ENCODE measurements around the gene HIVEP3. TPM values are rescaled to one million over a fixed set of nuclear protein-coding genes. Genes with fewer than 3 reads are reported as not detected.

HIVEP3 gene
- total RNA-seq, 4 donors from 2014 or later: 1.4 to 3.0 (median 2.3) TPM

DNA sequence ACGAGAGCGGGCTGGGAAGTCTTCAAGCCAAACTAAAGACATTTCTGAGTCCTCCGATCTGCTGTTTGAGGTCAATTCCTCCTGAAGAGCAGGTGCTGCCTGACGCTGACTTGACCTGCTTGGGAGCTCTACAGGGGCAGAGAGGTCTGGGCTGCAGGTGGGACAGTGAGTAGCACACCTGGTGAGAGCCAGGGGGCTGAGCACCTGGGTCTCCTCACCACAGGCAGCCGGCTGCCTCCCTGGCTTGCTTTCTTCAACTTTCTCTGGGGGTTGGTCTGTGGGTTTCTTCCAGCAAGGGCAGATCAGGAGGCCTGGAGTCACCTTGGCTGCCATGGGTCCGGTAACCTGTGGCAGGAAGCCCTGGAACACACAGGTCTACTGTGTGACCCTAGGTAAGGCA lies 326.8 kb downstream of the HIVEP3 start:
- no peak for DNase-seq (ENCODE audit: extremely low spot score)
- 100% methylated on average over 2 of the region's 6 CpGs for WGBS
- intact Hi-C loops (cut with DNase I): no loop called here
- no peaks in the 10 kb centered on the region for H3K9me3 ChIP-seq
- no peak overlapping the region for H3K4me3 ChIP-seq
- TF ChIP-seq, protein P1, sequence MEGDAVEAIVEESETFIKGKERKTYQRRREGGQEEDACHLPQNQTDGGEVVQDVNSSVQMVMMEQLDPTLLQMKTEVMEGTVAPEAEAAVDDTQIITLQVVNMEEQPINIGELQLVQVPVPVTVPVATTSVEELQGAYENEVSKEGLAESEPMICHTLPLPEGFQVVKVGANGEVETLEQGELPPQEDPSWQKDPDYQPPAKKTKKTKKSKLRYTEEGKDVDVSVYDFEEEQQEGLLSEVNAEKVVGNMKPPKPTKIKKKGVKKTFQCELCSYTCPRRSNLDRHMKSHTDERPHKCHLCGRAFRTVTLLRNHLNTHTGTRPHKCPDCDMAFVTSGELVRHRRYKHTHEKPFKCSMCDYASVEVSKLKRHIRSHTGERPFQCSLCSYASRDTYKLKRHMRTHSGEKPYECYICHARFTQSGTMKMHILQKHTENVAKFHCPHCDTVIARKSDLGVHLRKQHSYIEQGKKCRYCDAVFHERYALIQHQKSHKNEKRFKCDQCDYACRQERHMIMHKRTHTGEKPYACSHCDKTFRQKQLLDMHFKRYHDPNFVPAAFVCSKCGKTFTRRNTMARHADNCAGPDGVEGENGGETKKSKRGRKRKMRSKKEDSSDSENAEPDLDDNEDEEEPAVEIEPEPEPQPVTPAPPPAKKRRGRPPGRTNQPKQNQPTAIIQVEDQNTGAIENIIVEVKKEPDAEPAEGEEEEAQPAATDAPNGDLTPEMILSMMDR (IDR thresholded peaks at IDR 0.05): no peak
- TF ChIP-seq POLR2A (IDR thresholded peaks at IDR 0.05; ENCODE audit: low read depth) (no peak), EP300 (IDR thresholded peaks at IDR 0.05) (no peak), POLR2AphosphoS5 (IDR thresholded peaks at IDR 0.05) (no peak)
- no peaks in the 10 kb centered on the region for H3K4me1 ChIP-seq
- H3K27ac ChIP-seq (replicated peaks in 1 of 4): no peak overlapping the region
- no peaks in the 10 kb centered on the region for H3K36me3 ChIP-seq
- no peaks in the 10 kb centered on the region for H3K27me3 ChIP-seq

DNA sequence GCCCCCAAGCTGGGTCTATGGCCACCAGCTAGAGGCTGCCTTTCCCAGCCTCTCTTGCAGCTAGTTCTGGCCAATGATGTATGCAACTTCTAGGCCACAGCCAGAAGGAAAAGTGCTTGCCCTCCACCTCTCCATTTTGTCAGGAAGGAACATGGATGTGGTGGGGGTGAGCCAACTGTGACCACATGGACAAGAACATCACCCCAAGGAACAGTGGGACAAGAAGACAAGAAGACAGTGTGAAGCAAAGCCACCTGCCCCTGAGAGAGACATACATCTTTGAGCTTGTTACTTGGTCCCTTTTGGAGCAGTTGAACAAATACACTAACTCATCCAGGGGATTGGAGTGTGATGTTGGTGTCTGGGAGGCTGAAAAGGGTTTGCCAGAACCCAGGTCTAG lies 328.4 kb downstream of the HIVEP3 start:
- H3K9me3 ChIP-seq: no peaks in the 10 kb centered on the region
- intact Hi-C loops (cut with DNase I): no loop called here
- H3K4me1 ChIP-seq: no peaks in the 10 kb centered on the region
- H3K36me3 ChIP-seq: no peaks in the 10 kb centered on the region
- no peak overlapping the region for H3K4me3 ChIP-seq
- H3K27ac ChIP-seq (replicated peaks in 1 of 4): no peak overlapping the region
- TF ChIP-seq POLR2A (IDR thresholded peaks at IDR 0.05; ENCODE audit: low read depth): no peak
- no peak for TF ChIP-seq EP300 (IDR thresholded peaks at IDR 0.05)
- H3K27me3 ChIP-seq: no peaks in the 10 kb centered on the region
- no peak for DNase-seq (ENCODE audit: extremely low spot score)

DNA sequence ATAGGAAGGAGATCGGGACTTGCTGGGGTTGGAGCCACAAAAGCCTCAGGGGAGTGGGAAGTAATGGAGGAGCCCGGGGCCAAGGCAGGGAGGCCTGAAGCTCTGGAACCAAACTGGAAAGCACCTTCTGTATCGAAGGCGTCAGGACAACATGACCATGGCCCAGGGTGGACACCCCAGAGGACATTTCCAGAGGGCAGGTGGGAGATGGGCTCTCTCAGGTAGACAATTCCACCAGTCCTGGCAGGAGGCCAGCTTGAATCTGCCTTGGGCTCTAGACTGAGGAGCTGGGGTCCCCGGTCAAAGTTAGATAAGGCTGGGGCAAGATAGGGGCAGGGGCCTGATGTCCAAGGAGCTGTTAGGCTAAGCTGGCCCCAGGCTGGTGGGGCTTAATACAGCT lies 329.3 kb downstream of the HIVEP3 start:
- Histone ChIP-seq H3K36me3 (no peaks in the 10 kb centered on the region), H3K9me3 (no peaks in the 10 kb centered on the region), H3K4me3 (no peak overlapping the region), H3K27me3 (no peaks in the 10 kb centered on the region), H3K27ac (replicated peaks in 1 of 4) (no peak overlapping the region), H3K4me1 (no peaks in the 10 kb centered on the region)
- DNase-seq (ENCODE audit: extremely low spot score): no peak
- intact Hi-C loops (cut with DNase I): no loop called here
- TF ChIP-seq POLR2A (IDR thresholded peaks at IDR 0.05; ENCODE audit: low read depth) (no peak), EP300 (IDR thresholded peaks at IDR 0.05) (no peak)
- TF ChIP-seq, protein P1 (IDR thresholded peaks at IDR 0.05): no peak
- 95% methylated on average over 5 of the region's 5 CpGs for WGBS

DNA sequence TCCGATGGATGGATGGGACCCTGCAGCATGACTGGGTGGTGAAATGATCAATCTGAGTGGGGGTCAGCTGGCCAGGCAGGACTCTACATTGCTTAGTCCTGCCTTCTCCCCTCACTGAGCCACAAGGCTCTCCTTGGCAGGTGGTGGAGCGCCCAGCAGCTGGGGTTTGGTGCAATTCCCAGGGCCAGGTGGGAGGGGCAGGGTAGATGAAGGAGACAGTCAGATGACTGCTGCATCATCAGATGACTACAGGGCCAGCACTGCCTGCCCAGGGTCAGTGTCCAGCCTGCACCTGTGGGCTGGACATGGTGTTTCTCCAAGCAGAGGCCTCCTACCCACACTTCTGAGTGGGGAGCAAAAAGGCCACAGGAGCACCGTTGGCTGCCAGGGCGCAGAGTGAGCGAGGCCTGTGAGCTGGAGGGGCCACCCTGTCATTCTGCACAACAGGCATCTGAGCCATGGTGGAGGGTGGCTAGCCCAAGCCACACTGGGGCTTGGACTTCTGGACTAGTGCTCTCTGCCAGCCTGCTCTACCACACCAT lies 330.3 kb downstream of the HIVEP3 start:
- Histone ChIP-seq H3K4me1 (no peaks in the 10 kb centered on the region), H3K27me3 (no peaks in the 10 kb centered on the region), H3K27ac (replicated peaks in 1 of 4) (no peak overlapping the region), H3K9me3 (no peaks in the 10 kb centered on the region), H3K36me3 (no peaks in the 10 kb centered on the region), H3K4me3 (no peak overlapping the region)
- no CpG with 5 or more reads among the region's 5 CpGs for WGBS
- intact Hi-C loops (cut with DNase I): no loop called here
- no peak for DNase-seq (ENCODE audit: extremely low spot score)
- TF ChIP-seq, protein P1 (IDR thresholded peaks at IDR 0.05): no peak
- TF ChIP-seq POLR2A (IDR thresholded peaks at IDR 0.05; ENCODE audit: low read depth) (no peak), EP300 (IDR thresholded peaks at IDR 0.05) (no peak), POLR2AphosphoS5 (IDR thresholded peaks at IDR 0.05) (no peak)

DNA sequence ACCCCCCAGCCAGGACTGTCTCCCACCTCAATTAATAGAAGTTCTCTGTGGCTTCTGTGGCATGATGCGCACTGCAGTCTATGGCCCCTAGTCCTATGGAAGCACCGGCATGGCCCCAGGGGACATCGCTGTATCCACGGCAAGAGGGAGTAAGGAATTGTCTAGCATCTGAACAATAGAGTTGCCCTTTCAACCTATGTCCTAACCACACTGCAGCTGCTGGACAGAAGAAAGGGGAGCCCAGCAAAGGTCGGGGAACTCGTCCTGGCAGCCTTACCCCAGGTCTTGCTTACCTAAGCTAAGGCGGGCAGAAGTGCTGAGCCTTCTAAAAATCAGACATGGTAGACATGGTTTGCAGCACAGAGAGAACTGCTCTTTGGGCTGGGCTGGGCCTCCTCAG lies 330.9 kb downstream of the HIVEP3 start:
- no peaks in the 10 kb centered on the region for H3K27me3 ChIP-seq
- intact Hi-C loops (cut with DNase I): no loop called here
- DNase-seq (ENCODE audit: extremely low spot score): no peak
- H3K9me3 ChIP-seq: no peaks in the 10 kb centered on the region
- H3K27ac ChIP-seq (replicated peaks in 1 of 4): no peak overlapping the region
- 98% methylated on average over 5 of the region's 7 CpGs for WGBS
- no peaks in the 10 kb centered on the region for H3K36me3 ChIP-seq
- H3K4me3 ChIP-seq: no peak overlapping the region
- H3K4me1 ChIP-seq: no peaks in the 10 kb centered on the region
- TF ChIP-seq POLR2AphosphoS5 (IDR thresholded peaks at IDR 0.05): no peak
- TF ChIP-seq, protein P1 (IDR thresholded peaks at IDR 0.05): no peak
- no peak for TF ChIP-seq POLR2A (IDR thresholded peaks at IDR 0.05; ENCODE audit: low read depth)
- TF ChIP-seq EP300 (IDR thresholded peaks at IDR 0.05): no peak
